Activated naive CD4-positive, alpha-beta T cell treated with anti-CD3 and anti-CD28 coated beads, Interleukin-2, amount 50 U/mL, for 72 hours (primary cell): ENCODE measurements around the gene STPG3. TPM values are rescaled to one million over a fixed set of nuclear protein-coding genes. Genes with fewer than 3 reads are reported as not detected.
A peak's percentile ranks its signal among the peaks of the same experiment; 100 is the strongest.

Experiments used
- ATAC-seq, 2 donors: fragments of 150-1000 bp; cut with Tn5 transposase; 2 replicates each; pipeline ENCODE4 v1.10.0; 2021; ENCODE audit warnings: mild to moderate bottlenecking in 2 of 2, moderate library complexity in 2 of 2
- DNase-seq, 2 donors: peaks; one replicate each; pipeline ENCODE4 v3.0.0; 2021 to 2022; ENCODE audit warnings: low spot score in 2 of 2
- H3K27ac Mint-ChIP-seq, 2 donors: one replicate each; pipeline ENCODE4 v1.8.0; 2022; ENCODE audit warnings: mild to moderate bottlenecking in 2 of 2, mixed read lengths in 2 of 2
- H3K36me3 Mint-ChIP-seq, 2 donors: one replicate each; pipeline ENCODE4 v1.8.0; 2022; ENCODE audit warnings: mixed read lengths in 2 of 2
- H3K9me3 Mint-ChIP-seq, 2 donors: one replicate each; pipeline ENCODE4 v1.8.0; 2022; ENCODE audit warnings: mixed read lengths in 2 of 2
- total RNA-seq, 2 donors: library from RNA; stranded (reverse); gene quantifications; one replicate each; pipeline ENCODE4 v1.2.3, GENCODE V29; 2022

Gene STPG3
- total RNA-seq, 2 donors from 2014 or later, result not detected

- ATAC-seq (no peak), DNase-seq (no peak)
- Mint-ChIP-seq H3K36me3 (peaks cover 0 to 14% of the 10 kb centered on the region in 2 donors), H3K9me3 (no peaks in the 10 kb centered on the region), H3K27ac (no peak overlapping the region)
Observed at GRCh38 chr9:137266162-137266527, 15.1 kb downstream of the STPG3 start.

- Mint-ChIP-seq H3K27ac (no peak overlapping the region), H3K36me3 (peaks cover 0 to 14% of the 10 kb centered on the region in 2 donors), H3K9me3 (no peaks in the 10 kb centered on the region)
- ATAC-seq (no peak), DNase-seq (no peak)
Observed at GRCh38 chr9:137266585-137267453, 15.7 kb downstream of the STPG3 start.

- no peak for ATAC-seq
- H3K9me3 Mint-ChIP-seq, result no peaks in the 10 kb centered on the region
- no peak for DNase-seq
- H3K27ac Mint-ChIP-seq, result no peak overlapping the region
- peaks cover 0 to 14% of the 10 kb centered on the region in 2 donors for H3K36me3 Mint-ChIP-seq
Observed at GRCh38 chr9:137267933-137268355, 16.9 kb downstream of the STPG3 start.

GRCh38 chr9:137268538-137269201 is 17.6 kb downstream of the STPG3 start:
- H3K9me3 Mint-ChIP-seq, result no peaks in the 10 kb centered on the region
- H3K36me3 Mint-ChIP-seq, result peaks cover 0 to 14% of the 10 kb centered on the region in 2 donors
- peak overlapping the region in 1 of 2 donors; percentile 1 for H3K27ac Mint-ChIP-seq
- ATAC-seq (no peak), DNase-seq (no peak)

- Mint-ChIP-seq H3K9me3 (no peaks in the 10 kb centered on the region), H3K36me3 (peaks cover 0 to 14% of the 10 kb centered on the region in 2 donors), H3K27ac (no peak overlapping the region)
- ATAC-seq (no peak), DNase-seq (no peak)
Observed at GRCh38 chr9:137269231-137269772, 18.2 kb downstream of the STPG3 start.

GRCh38 chr9:137270929-137271695 is 20.0 kb downstream of the STPG3 start:
- peaks cover 0 to 14% of the 10 kb centered on the region in 2 donors for H3K36me3 Mint-ChIP-seq
- DNase-seq (no peak), ATAC-seq (peak; percentile 33 to 38)
- no peak overlapping the region for H3K27ac Mint-ChIP-seq
- no peaks in the 10 kb centered on the region for H3K9me3 Mint-ChIP-seq

- peak in 1 of 2 donors; percentile 4 for ATAC-seq
- peaks cover 0 to 14% of the 10 kb centered on the region in 2 donors for H3K36me3 Mint-ChIP-seq
- H3K9me3 Mint-ChIP-seq, result no peaks in the 10 kb centered on the region
- no peak overlapping the region for H3K27ac Mint-ChIP-seq
- DNase-seq, result no peak
Observed at GRCh38 chr9:137271696-137272076, 20.6 kb downstream of the STPG3 start.

GRCh38 chr9:137272241-137273094 is 21.4 kb downstream of the STPG3 start:
- H3K9me3 Mint-ChIP-seq, result no peaks in the 10 kb centered on the region
- DNase-seq, result no peak
- no peak for ATAC-seq
- no peak overlapping the region for H3K27ac Mint-ChIP-seq
- H3K36me3 Mint-ChIP-seq, result peaks cover 0 to 14% of the 10 kb centered on the region in 2 donors

GRCh38 chr9:137273095-137273490 is 22.0 kb downstream of the STPG3 start:
- Mint-ChIP-seq H3K36me3 (peaks cover 0 to 14% of the 10 kb centered on the region in 2 donors), H3K9me3 (no peaks in the 10 kb centered on the region), H3K27ac (no peak overlapping the region)
- DNase-seq (no peak), ATAC-seq (no peak)

GRCh38 chr9:137273611-137274320 is 22.7 kb downstream of the STPG3 start:
- H3K27ac Mint-ChIP-seq, result no peak overlapping the region
- DNase-seq (no peak), ATAC-seq (no peak)
- H3K36me3 Mint-ChIP-seq, result peaks cover 0 to 9% of the 10 kb centered on the region in 2 donors
- H3K9me3 Mint-ChIP-seq, result no peaks in the 10 kb centered on the region

- ATAC-seq (no peak), DNase-seq (no peak)
- Mint-ChIP-seq H3K27ac (peak overlapping the region in 1 of 2 donors; percentile 37), H3K9me3 (no peaks in the 10 kb centered on the region), H3K36me3 (no peaks in the 10 kb centered on the region)
Observed at GRCh38 chr9:137275203-137275587, 24.1 kb downstream of the STPG3 start.

- H3K9me3 Mint-ChIP-seq, result no peaks in the 10 kb centered on the region
- peak overlapping the region in 1 of 2 donors; percentile 37 for H3K27ac Mint-ChIP-seq
- DNase-seq, result no peak
- H3K36me3 Mint-ChIP-seq, result no peaks in the 10 kb centered on the region
- no peak for ATAC-seq
Observed at GRCh38 chr9:137275588-137276472, 24.7 kb downstream of the STPG3 start.

- DNase-seq, result no peak
- H3K36me3 Mint-ChIP-seq, result no peaks in the 10 kb centered on the region
- ATAC-seq, result no peak
- no peaks in the 10 kb centered on the region for H3K9me3 Mint-ChIP-seq
- H3K27ac Mint-ChIP-seq, result peak overlapping the region; percentile 29 to 70
Observed at GRCh38 chr9:137276473-137277328, 25.6 kb downstream of the STPG3 start.
